AG09319 (cell line): Measurements from ENCODE around the gene KRT40.
A peak's percentile ranks its signal among the peaks of the same experiment; 100 is the strongest.

Experiments
- DNase-seq: peaks from one replicate; pipeline ENCODE4 v3.0.0-alpha.2; 2010; ENCODE audit warnings: low read depth; ENCODE audit errors: extremely low read depth
- CTCF ChIP-seq: IDR thresholded peaks from 2 replicates; pipeline ENCODE4 v1.5.1; 2011; ENCODE audit warnings: low read depth, mild to moderate bottlenecking, inconsistent platforms, low read length, moderate library complexity

Gene KRT40

DNA sequence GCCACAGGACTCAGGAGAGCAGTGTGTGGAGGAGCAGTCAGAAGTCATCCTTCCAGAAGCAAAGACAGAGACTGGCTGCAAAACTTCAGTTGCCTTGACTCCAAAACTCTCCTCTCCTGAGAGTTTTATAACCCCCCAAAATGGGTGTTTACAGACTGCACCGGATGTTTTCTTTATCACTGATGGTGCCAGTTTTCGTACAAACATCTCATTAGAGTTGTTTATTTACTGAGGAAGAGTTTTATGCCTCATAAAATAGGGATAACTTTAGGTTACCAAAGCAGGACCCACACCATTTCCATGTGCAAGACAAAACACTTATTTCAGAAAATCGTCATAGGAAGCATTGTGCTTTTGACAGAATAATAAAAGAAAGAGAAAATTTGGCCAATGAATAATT is at the start of gene KRT40:
TSS of gene KRT40 (minus strand) at position 101 of the 400 bp plus-strand sequence. CDS start at position 48, 53 bp downstream.
- no peak for TF ChIP-seq CTCF
- no peak for DNase-seq

GRCh38 chr17:41029633-41030245 is 45.6 kb upstream of the KRT40 start, which contains the start of gene KRTAP1-4:
TSS of gene KRTAP1-4 (minus strand) at chr17:41030195. CDS start at chr17:41030078, 117 bp downstream.
- no peak for DNase-seq
- no peak for TF ChIP-seq CTCF

GRCh38 chr17:41026715-41027471 is 42.8 kb upstream of the KRT40 start, which contains the start of gene KRTAP1-5:
TSS of gene KRTAP1-5 (minus strand) at chr17:41027208. CDS start at chr17:41027155, 53 bp downstream.
- no peak for TF ChIP-seq CTCF
- DNase-seq: peak; percentile 81

DNA sequence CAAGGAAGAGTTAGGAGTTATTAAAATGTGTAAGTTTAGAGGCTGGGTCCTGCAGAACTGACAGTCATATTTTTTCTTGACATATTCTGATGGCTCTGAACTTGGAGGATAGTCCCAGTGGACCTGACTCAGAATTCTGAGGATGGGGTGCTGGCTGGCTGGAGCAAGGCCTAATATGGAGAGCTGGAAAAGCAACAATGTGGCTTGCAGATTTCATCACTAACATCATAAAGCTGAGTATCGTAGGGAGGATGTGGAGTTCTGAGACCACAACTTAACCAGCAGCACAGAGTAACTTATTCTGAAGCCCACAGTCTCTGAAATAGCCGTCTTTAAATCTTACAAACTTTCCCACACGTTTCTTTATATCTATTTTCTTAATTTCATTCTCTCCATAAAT is 40.6 kb upstream of the KRT40 start:
- DNase-seq: no peak
- no peak for TF ChIP-seq CTCF

- no peak for TF ChIP-seq CTCF
- DNase-seq: no peak
Measured at GRCh38 chr17:41020336-41020735, 36.2 kb upstream of the KRT40 start.

- no peak for TF ChIP-seq CTCF
Measured at GRCh38 chr17:41019415-41019814, 35.3 kb upstream of the KRT40 start.

DNA sequence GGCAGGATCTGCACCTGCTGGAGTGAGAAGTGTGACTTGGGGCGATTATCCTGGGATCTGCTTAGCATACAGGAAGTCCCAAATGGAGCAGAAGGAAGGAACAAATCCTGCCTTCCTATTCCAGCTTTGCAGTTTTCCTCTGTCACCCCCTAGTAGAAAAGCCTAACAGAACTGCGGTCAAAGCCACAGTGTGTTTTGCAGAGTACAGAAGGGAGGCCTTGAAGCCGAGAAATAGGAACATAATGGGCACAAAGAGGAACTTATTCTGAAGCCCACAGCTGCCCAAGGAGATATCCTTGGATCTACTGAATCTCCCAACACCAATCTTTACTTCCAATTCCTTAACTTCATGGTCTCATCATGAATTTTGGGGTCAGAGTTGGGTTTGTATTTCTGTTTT is 34.4 kb upstream of the KRT40 start:
- DNase-seq: no peak
- TF ChIP-seq CTCF: no peak

More at GRCh38 chr17:41019415-41019814, 35.3 kb upstream of the KRT40 start:
- no peak for DNase-seq
